ENCODE measurements around the gene MOB2. TPM values are rescaled to one million over a fixed set of nuclear protein-coding genes. Genes with fewer than 3 reads are reported as not detected.

The MOB2 gene
- total RNA-seq, 1 donor from 2014 or later: 23.5 TPM

- Mint-ChIP-seq H3K36me3 (ENCODE audit: low read depth) (peaks cover 7% of the 10 kb centered on the region), H3K27me3 (no peaks in the 10 kb centered on the region), H3K4me3 (no peak overlapping the region), H3K4me1 (no peaks in the 10 kb centered on the region), H3K27ac (no peak overlapping the region), H3K9me3 (no peaks in the 10 kb centered on the region)
- intact Hi-C loops (cut with micrococcal nuclease): no loop called here
- DNase-seq: no peak
Measured at GRCh38 chr11:1481483-1481825, 5.1 kb downstream of the MOB2 start.

DNA sequence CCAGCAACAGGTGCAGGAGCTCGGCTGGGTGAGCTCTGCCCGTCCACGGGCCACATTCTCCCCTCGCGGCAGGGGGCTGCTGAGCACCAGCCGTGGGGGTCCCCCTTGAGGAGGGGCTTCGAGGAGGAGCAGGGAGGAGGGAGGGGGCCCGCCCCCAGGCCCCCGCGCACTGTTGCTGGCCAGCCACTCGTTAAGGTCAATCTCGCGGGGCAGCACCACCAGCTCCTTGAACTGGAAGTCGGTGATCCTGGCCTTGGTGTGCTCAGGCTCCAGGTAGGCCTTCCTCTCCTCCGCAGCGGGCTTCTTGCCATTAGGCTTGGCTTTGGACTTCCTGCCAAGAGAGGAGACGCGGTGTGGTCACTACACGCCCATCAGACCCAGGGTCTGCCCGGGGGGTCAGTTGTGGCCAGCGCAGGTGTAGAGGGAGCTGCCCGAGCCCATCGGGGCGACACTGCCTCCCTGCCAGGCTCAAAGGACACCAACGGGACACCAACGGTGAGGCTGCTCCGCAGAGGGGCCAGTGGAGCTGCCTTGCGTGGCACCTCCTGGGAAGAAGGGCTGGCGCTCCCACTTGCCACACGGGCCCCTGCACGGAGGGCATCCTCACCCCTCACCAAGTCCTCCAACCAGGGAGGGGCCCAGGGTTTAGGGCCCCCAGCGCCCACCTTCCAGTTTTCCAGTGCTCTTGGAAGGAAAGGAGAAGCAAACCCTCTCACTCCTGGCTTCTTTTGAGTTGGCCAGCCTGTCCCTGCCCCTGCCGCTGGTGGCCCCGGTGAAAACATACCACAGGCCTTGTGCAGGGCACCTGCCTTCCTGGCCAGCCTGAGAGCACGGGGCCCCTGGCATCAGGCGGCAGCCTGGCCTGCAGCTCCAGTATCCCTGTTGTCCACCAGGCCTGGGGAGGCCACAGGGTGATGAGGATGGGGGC lies 5.8 kb downstream of the MOB2 start:
- Mint-ChIP-seq H3K4me3 (no peak overlapping the region), H3K4me1 (no peaks in the 10 kb centered on the region), H3K9me3 (no peaks in the 10 kb centered on the region), H3K36me3 (ENCODE audit: low read depth) (peaks cover 10% of the 10 kb centered on the region), H3K27ac (no peak overlapping the region), H3K27me3 (no peaks in the 10 kb centered on the region)
- DNase-seq: no peak
- intact Hi-C loops (cut with micrococcal nuclease): no loop called here

DNA sequence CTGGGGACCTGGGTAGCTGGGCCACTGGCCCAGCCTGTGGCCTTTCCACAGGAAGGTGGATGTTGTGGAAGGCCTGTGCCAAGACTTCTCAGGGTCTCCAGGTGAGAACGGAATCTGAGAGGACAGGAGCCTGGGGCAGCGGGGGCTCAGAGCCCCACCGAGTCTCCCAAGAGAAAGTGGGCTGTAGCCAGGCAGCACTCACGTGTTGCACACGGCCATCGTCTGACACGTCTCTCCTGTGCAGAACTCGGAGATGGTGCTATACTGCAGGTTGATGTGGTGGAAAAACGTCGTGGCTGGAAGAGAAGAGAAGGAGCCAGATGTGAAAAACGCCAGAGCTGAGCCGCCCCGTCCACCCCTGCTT lies 6.4 kb downstream of the MOB2 start:
- Mint-ChIP-seq H3K27ac (no peak overlapping the region), H3K4me3 (no peak overlapping the region), H3K4me1 (no peaks in the 10 kb centered on the region), H3K9me3 (no peaks in the 10 kb centered on the region), H3K27me3 (no peaks in the 10 kb centered on the region), H3K36me3 (ENCODE audit: low read depth) (peaks cover 12% of the 10 kb centered on the region)
- no peak for DNase-seq
- intact Hi-C loops (cut with micrococcal nuclease): no loop called here

DNA sequence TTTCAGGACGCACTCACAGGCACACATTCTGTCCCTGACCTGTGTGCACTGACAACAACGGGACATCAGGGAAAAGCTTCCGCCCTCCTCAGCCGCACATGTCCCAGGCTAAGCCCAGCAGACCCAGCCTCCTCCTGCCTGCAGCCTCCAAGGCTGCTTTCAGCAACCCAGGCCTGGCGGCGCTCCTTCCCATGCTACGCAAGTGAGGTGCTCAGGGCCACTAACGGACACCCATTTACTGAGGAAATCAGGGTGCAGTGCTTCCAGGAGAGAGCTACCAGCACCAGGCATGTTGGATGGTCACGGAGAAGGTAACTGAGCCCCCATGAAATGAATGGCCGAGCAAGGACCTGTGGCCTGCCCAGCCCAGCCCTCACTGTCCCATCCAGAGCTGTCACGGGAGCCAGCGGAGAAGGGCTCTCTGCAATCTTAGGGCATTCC lies 6.9 kb downstream of the MOB2 start:
- Mint-ChIP-seq H3K27ac (no peak overlapping the region), H3K27me3 (no peaks in the 10 kb centered on the region), H3K9me3 (no peaks in the 10 kb centered on the region), H3K4me3 (no peak overlapping the region), H3K4me1 (no peaks in the 10 kb centered on the region), H3K36me3 (ENCODE audit: low read depth) (peaks cover 12% of the 10 kb centered on the region)
- intact Hi-C loops (cut with micrococcal nuclease): no loop called here
- DNase-seq: no peak

DNA sequence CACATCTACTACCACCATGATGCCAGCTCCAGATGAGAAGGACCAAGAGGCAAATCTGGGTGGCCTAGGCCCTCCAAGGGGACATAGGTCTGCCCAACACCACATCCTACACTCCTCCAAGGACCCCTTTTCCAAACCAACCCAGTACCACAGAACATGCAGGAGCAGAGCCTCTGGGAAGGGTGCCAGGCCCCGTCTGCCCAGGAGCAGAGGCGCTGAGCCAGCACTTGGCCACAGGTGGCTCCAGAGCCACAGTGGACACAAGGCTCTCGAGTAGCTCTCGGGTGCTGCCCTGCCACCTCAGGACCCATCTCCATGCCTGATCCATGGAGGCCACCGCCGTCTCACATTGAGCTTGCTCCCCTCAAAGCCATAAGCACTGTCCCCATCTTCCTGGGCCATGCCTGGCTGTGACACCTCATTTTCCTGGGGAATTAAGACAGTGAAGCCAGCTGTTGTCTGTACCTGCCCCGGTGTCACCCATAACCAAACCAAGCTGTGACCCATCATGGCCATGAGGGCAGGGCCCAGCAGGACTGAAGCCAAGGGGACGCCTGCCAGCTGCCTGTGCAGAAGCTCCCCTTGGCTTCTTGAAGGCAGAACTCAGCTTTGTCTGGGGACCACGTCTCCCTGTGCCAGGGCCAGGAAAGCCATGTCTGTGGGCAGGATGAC lies 7.4 kb downstream of the MOB2 start:
- DNase-seq: no peak
- Mint-ChIP-seq H3K4me1 (no peaks in the 10 kb centered on the region), H3K27ac (no peak overlapping the region), H3K27me3 (no peaks in the 10 kb centered on the region), H3K4me3 (no peak overlapping the region), H3K9me3 (no peaks in the 10 kb centered on the region), H3K36me3 (ENCODE audit: low read depth) (peaks cover 13% of the 10 kb centered on the region)
- intact Hi-C loops (cut with micrococcal nuclease): no loop called here

DNA sequence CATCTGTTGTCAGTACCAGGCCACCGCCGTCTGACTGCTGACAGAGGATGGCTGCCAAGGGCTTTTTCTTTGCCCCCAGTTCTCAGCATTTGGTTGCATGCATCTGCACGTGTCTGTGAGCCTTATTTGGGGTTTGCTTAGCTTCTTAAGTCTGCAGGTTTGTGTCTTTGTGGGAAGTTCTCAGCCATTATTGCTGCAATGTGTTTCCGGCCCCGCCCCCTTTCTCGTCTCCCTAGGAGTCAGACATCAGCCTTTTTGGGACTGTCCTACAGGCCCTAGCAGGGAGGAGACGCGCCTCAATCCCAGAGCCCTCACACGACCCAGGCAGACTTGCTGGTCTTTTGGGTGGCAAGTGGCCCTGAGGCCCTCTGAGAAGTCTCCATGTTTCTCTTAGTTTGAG lies 8.0 kb downstream of the MOB2 start:
- Mint-ChIP-seq H3K27ac (no peak overlapping the region), H3K36me3 (ENCODE audit: low read depth) (peaks cover 15% of the 10 kb centered on the region), H3K4me3 (no peak overlapping the region), H3K27me3 (no peaks in the 10 kb centered on the region), H3K4me1 (no peaks in the 10 kb centered on the region), H3K9me3 (no peaks in the 10 kb centered on the region)
- intact Hi-C loops (cut with micrococcal nuclease): no loop called here
- no peak for DNase-seq

DNA sequence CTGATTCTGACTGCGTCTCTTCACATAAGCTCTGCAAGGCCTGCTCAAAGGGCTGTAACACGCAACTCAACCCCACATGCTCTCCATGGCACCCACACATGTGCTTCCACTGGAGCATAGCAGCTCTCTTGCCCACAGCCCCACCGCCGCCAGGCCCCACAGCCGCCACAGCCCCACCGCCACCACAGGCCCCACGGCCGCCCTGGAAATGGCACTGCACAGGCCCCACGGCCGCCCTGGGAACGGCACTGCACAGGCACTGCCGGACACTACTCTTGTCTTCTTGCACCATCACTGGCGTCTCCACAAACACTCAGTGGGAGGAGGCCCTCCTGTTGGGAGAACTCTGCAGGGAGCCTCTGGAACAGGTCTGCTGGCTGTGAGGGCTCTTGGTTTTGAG lies 8.6 kb downstream of the MOB2 start:
- Mint-ChIP-seq H3K27me3 (no peaks in the 10 kb centered on the region), H3K36me3 (ENCODE audit: low read depth) (peaks cover 15% of the 10 kb centered on the region), H3K4me3 (no peak overlapping the region), H3K4me1 (no peaks in the 10 kb centered on the region), H3K27ac (no peak overlapping the region), H3K9me3 (no peaks in the 10 kb centered on the region)
- intact Hi-C loops (cut with micrococcal nuclease): no loop called here
- no peak for DNase-seq

- intact Hi-C loops (cut with micrococcal nuclease): no loop called here
- Mint-ChIP-seq H3K4me3 (no peak overlapping the region), H3K27ac (no peak overlapping the region), H3K4me1 (no peaks in the 10 kb centered on the region), H3K9me3 (no peaks in the 10 kb centered on the region), H3K36me3 (ENCODE audit: low read depth) (peaks cover 15% of the 10 kb centered on the region), H3K27me3 (no peaks in the 10 kb centered on the region)
- no peak for DNase-seq
Measured at GRCh38 chr11:1476940-1477736, 9.4 kb downstream of the MOB2 start.

GRCh38 chr11:1475841-1476240 lies 10.7 kb downstream of the MOB2 start:
- H3K4me1 Mint-ChIP-seq: no peaks in the 10 kb centered on the region
- H3K27ac Mint-ChIP-seq: no peak overlapping the region
- H3K4me3 Mint-ChIP-seq: no peak overlapping the region
- no peaks in the 10 kb centered on the region for H3K9me3 Mint-ChIP-seq
- no peak for DNase-seq
- intact Hi-C loops (cut with micrococcal nuclease): no loop called here
- no peaks in the 10 kb centered on the region for H3K27me3 Mint-ChIP-seq
- peaks cover 15% of the 10 kb centered on the region for H3K36me3 Mint-ChIP-seq (ENCODE audit: low read depth)

DNA sequence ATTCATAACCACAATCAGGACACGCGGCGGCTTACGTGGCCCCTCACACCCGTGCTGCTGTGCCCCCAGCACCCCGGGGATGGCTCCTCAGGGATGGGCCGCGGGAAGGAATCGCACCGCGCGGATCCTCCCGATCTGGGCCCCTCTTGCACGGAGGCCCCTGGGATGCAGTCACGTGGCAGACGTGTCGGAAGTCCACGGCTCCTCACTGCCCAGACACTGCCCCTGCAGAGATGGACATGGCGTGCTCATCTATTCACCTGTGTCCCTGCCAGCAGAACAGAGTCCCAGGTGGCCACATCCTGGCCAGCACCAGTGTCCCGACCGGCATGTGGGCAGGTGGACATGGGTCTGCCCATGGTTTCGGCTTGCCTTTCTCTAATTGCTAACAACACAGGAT lies 12.8 kb downstream of the MOB2 start:
- peaks cover 15% of the 10 kb centered on the region for H3K36me3 Mint-ChIP-seq (ENCODE audit: low read depth)
- H3K4me3 Mint-ChIP-seq: no peak overlapping the region
- H3K4me1 Mint-ChIP-seq: no peaks in the 10 kb centered on the region
- no peaks in the 10 kb centered on the region for H3K9me3 Mint-ChIP-seq
- DNase-seq: no peak
- intact Hi-C loops (cut with micrococcal nuclease): no loop called here
- H3K27ac Mint-ChIP-seq: no peak overlapping the region
- no peaks in the 10 kb centered on the region for H3K27me3 Mint-ChIP-seq

DNA sequence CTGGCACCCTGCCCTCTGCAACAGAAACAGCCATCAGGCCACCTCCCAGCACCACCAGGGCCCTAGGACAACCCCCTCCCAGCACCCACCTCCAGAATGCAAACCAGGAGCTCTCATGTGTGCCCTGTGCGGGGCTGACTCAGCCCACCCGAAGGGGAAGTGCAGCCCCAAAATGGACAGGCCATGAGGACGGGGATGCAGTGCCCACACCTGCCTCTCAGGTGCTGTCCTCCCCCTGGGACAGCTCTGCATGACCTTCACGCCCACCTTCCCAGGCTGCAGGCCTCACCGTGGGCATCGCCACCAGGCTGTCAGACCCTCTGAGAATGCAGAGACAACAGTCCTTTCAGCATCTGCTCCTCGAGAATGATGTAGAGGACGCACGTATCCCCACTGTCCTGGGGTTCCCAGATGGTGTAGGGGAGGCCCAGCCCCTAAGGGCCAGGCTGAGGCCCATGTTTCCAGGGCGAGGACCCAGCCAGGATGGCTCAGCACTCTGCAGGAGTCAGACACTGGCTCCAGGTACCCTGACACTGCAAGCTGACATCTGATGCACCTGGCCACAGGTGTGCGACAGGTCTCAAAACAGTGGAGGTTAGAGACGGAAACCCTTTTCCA lies 13.5 kb downstream of the MOB2 start:
- Mint-ChIP-seq H3K27ac (no peak overlapping the region), H3K4me3 (no peak overlapping the region), H3K4me1 (no peaks in the 10 kb centered on the region), H3K9me3 (no peaks in the 10 kb centered on the region), H3K27me3 (no peaks in the 10 kb centered on the region), H3K36me3 (ENCODE audit: low read depth) (peaks cover 13% of the 10 kb centered on the region)
- DNase-seq: no peak
- intact Hi-C loops (cut with micrococcal nuclease): no loop called here

GRCh38 chr11:1472180-1473005 lies 14.2 kb downstream of the MOB2 start:
- Mint-ChIP-seq H3K27ac (no peak overlapping the region), H3K4me3 (no peak overlapping the region), H3K36me3 (ENCODE audit: low read depth) (peaks cover 9% of the 10 kb centered on the region), H3K9me3 (no peaks in the 10 kb centered on the region), H3K4me1 (no peaks in the 10 kb centered on the region), H3K27me3 (no peaks in the 10 kb centered on the region)
- intact Hi-C loops (cut with micrococcal nuclease): no loop called here
- no peak for DNase-seq

- DNase-seq: no peak
- intact Hi-C loops (cut with micrococcal nuclease): no loop called here
- no peaks in the 10 kb centered on the region for H3K9me3 Mint-ChIP-seq
- H3K27ac Mint-ChIP-seq: no peak overlapping the region
- H3K36me3 Mint-ChIP-seq (ENCODE audit: low read depth): peaks cover 9% of the 10 kb centered on the region
- no peaks in the 10 kb centered on the region for H3K4me1 Mint-ChIP-seq
- no peaks in the 10 kb centered on the region for H3K27me3 Mint-ChIP-seq
- no peak overlapping the region for H3K4me3 Mint-ChIP-seq
Measured at GRCh38 chr11:1471736-1472135, 14.8 kb downstream of the MOB2 start.

Measured in activated CD4-positive, alpha-beta T cell treated with anti-CD3 and anti-CD28 coated beads, Interleukin-2, amount 10 ng/mL, durations not matched to agents 24 days and 14 days (primary cell).